ENCODE measurements around the gene TAF4B. TPM values are rescaled to one million over a fixed set of nuclear protein-coding genes. Genes with fewer than 3 reads are reported as not detected.

TAF4B gene
- polyA plus RNA-seq, 1 donor from 2014 or later: 0.38 TPM

DNA sequence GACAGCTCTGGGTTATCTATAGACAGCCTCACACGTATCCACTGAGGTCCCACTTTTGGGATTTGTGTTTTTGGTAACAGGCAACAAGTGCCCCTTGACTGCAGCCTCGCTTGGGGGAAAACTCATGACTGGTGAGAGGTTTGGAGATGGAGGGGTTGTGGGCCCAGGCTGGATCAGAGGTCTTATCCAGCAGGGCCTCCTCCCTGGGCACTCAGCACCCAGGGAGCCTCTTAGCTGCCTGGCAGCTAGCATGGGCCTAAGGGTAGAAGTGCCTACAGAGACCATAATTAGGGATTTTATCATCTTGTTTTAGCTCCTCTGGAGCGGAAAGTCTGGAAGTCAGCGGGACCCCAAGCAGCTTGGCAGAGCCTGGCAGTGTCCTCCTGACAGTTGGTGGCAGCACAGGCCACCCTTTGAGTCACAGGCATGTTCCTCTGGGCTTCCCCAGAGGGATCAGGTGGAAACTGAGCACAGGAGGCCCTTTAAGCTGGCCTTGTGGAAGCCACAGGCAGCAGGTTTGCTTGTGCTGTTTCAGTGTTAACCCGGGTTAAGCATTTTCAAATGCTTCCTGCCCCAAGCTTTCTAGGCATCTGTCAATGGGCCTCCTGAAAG is 179.1 kb downstream of the TAF4B start:
- no peaks in the 10 kb centered on the region for H3K9me3 ChIP-seq (ENCODE audit: low read length)
- no peaks in the 10 kb centered on the region for H3K36me3 ChIP-seq (ENCODE audit: insufficient read depth, low read length)
- H3K9me2 ChIP-seq (ENCODE audit: insufficient read depth, low read length): no peaks in the 10 kb centered on the region
- H3K79me2 ChIP-seq (replicated peaks; ENCODE audit: insufficient read depth, low read length): no peaks in the 10 kb centered on the region
- no peaks in the 10 kb centered on the region for H3F3A ChIP-seq (ENCODE audit: insufficient read depth, low read length, poor library complexity, severe bottlenecking)
- no peaks in the 10 kb centered on the region for H3K27me3 ChIP-seq (ENCODE audit: insufficient read depth, low read depth, low read length)
- TF ChIP-seq, protein P1, sequence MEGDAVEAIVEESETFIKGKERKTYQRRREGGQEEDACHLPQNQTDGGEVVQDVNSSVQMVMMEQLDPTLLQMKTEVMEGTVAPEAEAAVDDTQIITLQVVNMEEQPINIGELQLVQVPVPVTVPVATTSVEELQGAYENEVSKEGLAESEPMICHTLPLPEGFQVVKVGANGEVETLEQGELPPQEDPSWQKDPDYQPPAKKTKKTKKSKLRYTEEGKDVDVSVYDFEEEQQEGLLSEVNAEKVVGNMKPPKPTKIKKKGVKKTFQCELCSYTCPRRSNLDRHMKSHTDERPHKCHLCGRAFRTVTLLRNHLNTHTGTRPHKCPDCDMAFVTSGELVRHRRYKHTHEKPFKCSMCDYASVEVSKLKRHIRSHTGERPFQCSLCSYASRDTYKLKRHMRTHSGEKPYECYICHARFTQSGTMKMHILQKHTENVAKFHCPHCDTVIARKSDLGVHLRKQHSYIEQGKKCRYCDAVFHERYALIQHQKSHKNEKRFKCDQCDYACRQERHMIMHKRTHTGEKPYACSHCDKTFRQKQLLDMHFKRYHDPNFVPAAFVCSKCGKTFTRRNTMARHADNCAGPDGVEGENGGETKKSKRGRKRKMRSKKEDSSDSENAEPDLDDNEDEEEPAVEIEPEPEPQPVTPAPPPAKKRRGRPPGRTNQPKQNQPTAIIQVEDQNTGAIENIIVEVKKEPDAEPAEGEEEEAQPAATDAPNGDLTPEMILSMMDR (IDR thresholded peaks at IDR 0.05; ENCODE audit: poor library complexity, severe bottlenecking): no peak
- TF ChIP-seq MXI1 (conservative IDR thresholded peaks at IDR 0.05; ENCODE audit: poor library complexity, severe bottlenecking): no peak
- no peak for TF ChIP-seq EZH2 (IDR thresholded peaks at IDR 0.05; ENCODE audit: borderline replicate concordance, insufficient read depth, low read length, poor library complexity, severe bottlenecking)
- TF ChIP-seq RAD21 (conservative IDR thresholded peaks at IDR 0.05): peak; percentile 23
- TF ChIP-seq, protein P2, sequence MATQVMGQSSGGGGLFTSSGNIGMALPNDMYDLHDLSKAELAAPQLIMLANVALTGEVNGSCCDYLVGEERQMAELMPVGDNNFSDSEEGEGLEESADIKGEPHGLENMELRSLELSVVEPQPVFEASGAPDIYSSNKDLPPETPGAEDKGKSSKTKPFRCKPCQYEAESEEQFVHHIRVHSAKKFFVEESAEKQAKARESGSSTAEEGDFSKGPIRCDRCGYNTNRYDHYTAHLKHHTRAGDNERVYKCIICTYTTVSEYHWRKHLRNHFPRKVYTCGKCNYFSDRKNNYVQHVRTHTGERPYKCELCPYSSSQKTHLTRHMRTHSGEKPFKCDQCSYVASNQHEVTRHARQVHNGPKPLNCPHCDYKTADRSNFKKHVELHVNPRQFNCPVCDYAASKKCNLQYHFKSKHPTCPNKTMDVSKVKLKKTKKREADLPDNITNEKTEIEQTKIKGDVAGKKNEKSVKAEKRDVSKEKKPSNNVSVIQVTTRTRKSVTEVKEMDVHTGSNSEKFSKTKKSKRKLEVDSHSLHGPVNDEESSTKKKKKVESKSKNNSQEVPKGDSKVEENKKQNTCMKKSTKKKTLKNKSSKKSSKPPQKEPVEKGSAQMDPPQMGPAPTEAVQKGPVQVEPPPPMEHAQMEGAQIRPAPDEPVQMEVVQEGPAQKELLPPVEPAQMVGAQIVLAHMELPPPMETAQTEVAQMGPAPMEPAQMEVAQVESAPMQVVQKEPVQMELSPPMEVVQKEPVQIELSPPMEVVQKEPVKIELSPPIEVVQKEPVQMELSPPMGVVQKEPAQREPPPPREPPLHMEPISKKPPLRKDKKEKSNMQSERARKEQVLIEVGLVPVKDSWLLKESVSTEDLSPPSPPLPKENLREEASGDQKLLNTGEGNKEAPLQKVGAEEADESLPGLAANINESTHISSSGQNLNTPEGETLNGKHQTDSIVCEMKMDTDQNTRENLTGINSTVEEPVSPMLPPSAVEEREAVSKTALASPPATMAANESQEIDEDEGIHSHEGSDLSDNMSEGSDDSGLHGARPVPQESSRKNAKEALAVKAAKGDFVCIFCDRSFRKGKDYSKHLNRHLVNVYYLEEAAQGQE (IDR thresholded peaks at IDR 0.05; ENCODE audit: borderline replicate concordance): no peak
- TF ChIP-seq EP300 (conservative IDR thresholded peaks at IDR 0.05; ENCODE audit: poor library complexity, severe bottlenecking): no peak
- TF ChIP-seq SMC3 (conservative IDR thresholded peaks at IDR 0.05; ENCODE audit: poor library complexity): no peak
- no peak overlapping the region for H2AFZ ChIP-seq (ENCODE audit: low read depth, low read length)
- no peak overlapping the region for H3K4me3 ChIP-seq (ENCODE audit: low read length)
- H3K27ac ChIP-seq (ENCODE audit: low read length): no peak overlapping the region
- no peak overlapping the region for H3K9ac ChIP-seq (ENCODE audit: low read length)
- H4K20me1 ChIP-seq (ENCODE audit: insufficient read depth): no peaks in the 10 kb centered on the region
- no peak overlapping the region for H3K4me2 ChIP-seq (ENCODE audit: low read length)

DNA sequence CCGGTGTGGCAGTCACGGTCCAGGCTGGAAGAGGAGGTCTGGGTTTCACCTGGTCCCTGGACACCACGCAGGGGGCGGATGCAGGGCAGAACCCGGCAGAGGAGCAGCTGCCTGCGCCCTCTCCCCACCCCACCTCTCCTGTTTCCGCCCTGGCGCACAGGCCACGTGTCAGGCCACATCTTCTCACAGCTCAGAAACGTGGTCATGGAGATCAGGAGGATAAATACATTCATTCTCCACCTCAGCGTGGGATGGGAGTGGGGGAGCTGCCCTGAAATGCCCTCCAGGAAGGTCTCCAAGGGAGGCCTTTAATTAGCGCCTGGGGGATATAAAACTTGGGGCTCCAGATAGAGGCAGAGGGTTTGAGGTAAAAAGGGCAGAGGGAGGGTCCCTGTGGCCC is 180.1 kb downstream of the TAF4B start:
- Histone ChIP-seq H2AFZ (ENCODE audit: low read depth, low read length) (no peak overlapping the region), H3F3A (ENCODE audit: insufficient read depth, low read length, poor library complexity, severe bottlenecking) (no peaks in the 10 kb centered on the region), H3K36me3 (ENCODE audit: insufficient read depth, low read length) (no peaks in the 10 kb centered on the region), H4K20me1 (ENCODE audit: insufficient read depth) (no peaks in the 10 kb centered on the region), H3K9ac (ENCODE audit: low read length) (no peak overlapping the region), H3K27ac (ENCODE audit: low read length) (no peak overlapping the region), H3K4me2 (ENCODE audit: low read length) (no peak overlapping the region), H3K79me2 (replicated peaks; ENCODE audit: insufficient read depth, low read length) (no peaks in the 10 kb centered on the region), H3K4me3 (ENCODE audit: low read length) (no peak overlapping the region), H3K9me2 (ENCODE audit: insufficient read depth, low read length) (no peaks in the 10 kb centered on the region), H3K9me3 (ENCODE audit: low read length) (no peaks in the 10 kb centered on the region), H3K27me3 (ENCODE audit: insufficient read depth, low read depth, low read length) (no peaks in the 10 kb centered on the region)
- TF ChIP-seq MXI1 (conservative IDR thresholded peaks at IDR 0.05; ENCODE audit: poor library complexity, severe bottlenecking): no peak
- TF ChIP-seq SMC3 (conservative IDR thresholded peaks at IDR 0.05; ENCODE audit: poor library complexity): no peak
- TF ChIP-seq, protein P1 (IDR thresholded peaks at IDR 0.05; ENCODE audit: poor library complexity, severe bottlenecking): no peak
- TF ChIP-seq EP300 (conservative IDR thresholded peaks at IDR 0.05; ENCODE audit: poor library complexity, severe bottlenecking): no peak
- TF ChIP-seq, protein P2 (IDR thresholded peaks at IDR 0.05; ENCODE audit: borderline replicate concordance): no peak
- no peak for TF ChIP-seq POLR2AphosphoS5 (IDR thresholded peaks at IDR 0.05)
- no peak for TF ChIP-seq EZH2 (IDR thresholded peaks at IDR 0.05; ENCODE audit: borderline replicate concordance, insufficient read depth, low read length, poor library complexity, severe bottlenecking)
- no peak for TF ChIP-seq RAD21 (conservative IDR thresholded peaks at IDR 0.05)
- no peak for TF ChIP-seq TAF1 (IDR thresholded peaks at IDR 0.05; ENCODE audit: low read depth)
